Right cardiac atrium (tissue), 5 donors: ENCODE data around the gene LSM14A. TPM values are rescaled to one million over a fixed set of nuclear protein-coding genes. Genes with fewer than 3 reads are reported as not detected.
"Not testable (repeated sequence)": the region's sequence is repeated elsewhere in the genome, so short reads cannot be mapped to it uniquely, and the experiment has no call there.

ENCODE experiments used
- ATAC-seq, 2 donors: fragments of 200-7000 bp; cut with Tn5 transposase; one replicate each; pipeline versions ENCODE4 v1.8.0 to v1.9.1; 2020; ENCODE audit warnings: moderate library complexity in 2 of 2, mild to moderate bottlenecking in 1 of 2
- DNase-seq, 3 donors: peaks; one replicate each; pipeline ENCODE4 v3.0.0-alpha.2; 2020
- H3K27ac ChIP-seq: one replicate; pipeline ENCODE4 v1.5.1; 2013; ENCODE audit warnings: mild to moderate bottlenecking, low read length, control low read depth, moderate library complexity
- H3K27me3 ChIP-seq: one replicate; pipeline ENCODE4 v1.6.1; 2013; ENCODE audit not compliant: control insufficient read depth, insufficient read depth
- H3K4me1 ChIP-seq: one replicate; pipeline ENCODE4 v1.6.1; 2013; ENCODE audit warnings: low read length; ENCODE audit not compliant: control insufficient read depth, insufficient read depth
- H3K4me3 ChIP-seq: one replicate; pipeline ENCODE4 v1.5.1; 2013; ENCODE audit warnings: low read length, control low read depth
- H3K9me3 ChIP-seq: one replicate; pipeline ENCODE4 v1.6.1; 2013; ENCODE audit warnings: low read length; ENCODE audit not compliant: control insufficient read depth
- WGBS: extraction: QIAGEN DNeasy Blood & Tissue Kit; methylation state at CpG from one replicate; pipeline ENCODE4 v1.1.7; 2013; 5-methylcytosine and 5-hydroxymethylcytosine counted together
- intact Hi-C, 4 donors: fragments of 100-400 bp; cut with DNase I; formaldehyde crosslinking; loops; one replicate each; pipeline versions ENCODE4 v1.11.0 to v1.14.0; 2022 to 2023
- polyA plus RNA-seq: library from polyadenylated mRNA; stranded (reverse); fragments of 200-250 nt; gene quantifications from one replicate; pipeline ENCODE4 v1.2.3, GENCODE V29; 2013
- total RNA-seq, 4 donors: library from RNA; stranded (reverse); fragmentation: NEBNext Ultra II Directional; extraction: Animal tissue kit (Norgen Biotek cat#: 25700); gene quantifications; one replicate each; pipeline ENCODE4 v1.2.1, GENCODE V29; 2021
- donor health status: healthy with polysubstance abuse.
- donor health status: DM: no; HTN: yes; CAD: no.
- donor health status: DM: no; HTN: no; CAD: no.
- donor health status: DM: no; HTN: yes; CAD: no; lungs with severe emphysema.
- donor health status: DM: yes; HTN: yes; CAD: no.

Gene LSM14A
- total and polyA plus RNA-seq, 5 donors, result 50.7 to 91.4 (median 78.2) TPM

DNA sequence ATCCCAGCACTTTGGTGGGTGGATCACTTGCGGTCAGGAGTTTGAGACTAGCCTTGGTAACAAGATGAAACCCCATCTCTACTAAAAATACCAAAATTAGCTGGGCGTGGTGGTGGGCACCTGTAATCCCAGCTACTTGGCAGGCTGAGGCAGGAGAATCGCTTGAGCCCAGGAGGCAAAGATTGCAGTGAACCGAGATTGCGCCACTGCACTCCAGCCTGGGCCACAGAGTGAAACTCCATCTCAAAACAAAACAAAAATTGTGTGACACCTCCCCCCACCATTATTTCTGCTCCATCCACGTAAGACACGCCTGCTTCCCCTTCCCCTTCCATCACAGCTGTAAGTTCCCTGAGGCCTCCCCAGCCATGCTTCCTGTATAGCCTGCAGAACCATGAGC is 13.3 kb upstream of the LSM14A start:
- not testable (repeated sequence) for ATAC-seq, DNase-seq
- WGBS, result 83% methylated on average over 7 of the region's 7 CpGs

DNA sequence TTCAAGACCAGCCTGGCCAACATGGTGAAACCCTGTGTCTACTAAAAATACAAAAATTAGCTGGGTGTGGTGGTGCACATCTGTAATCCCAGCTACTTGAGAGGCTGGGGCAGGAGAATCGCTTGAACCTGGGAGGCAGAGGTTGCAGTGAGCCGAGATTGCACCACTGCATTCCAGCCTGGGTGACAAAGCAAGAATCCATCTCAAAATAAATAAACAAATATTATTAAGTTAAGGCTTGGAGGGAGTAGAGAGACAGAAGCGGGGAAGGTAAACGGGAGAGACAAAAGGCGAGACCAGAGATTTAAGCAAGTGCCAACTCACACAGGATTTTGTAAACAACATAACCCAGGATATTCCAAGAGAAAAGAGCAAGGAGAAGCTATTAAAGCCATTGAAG is 12.8 kb upstream of the LSM14A start:
- H3K27ac ChIP-seq, H3K4me3 ChIP-seq, intact Hi-C loops, H3K27me3 ChIP-seq, ATAC-seq, DNase-seq, H3K9me3 ChIP-seq, H3K4me1 ChIP-seq: not testable (repeated sequence)
- WGBS, result 91% methylated on average over 5 of the region's 5 CpGs

More for the DNA sequence above, 13.3 kb upstream of the LSM14A start:
- H3K9me3 ChIP-seq, H3K4me3 ChIP-seq, H3K27ac ChIP-seq, H3K4me1 ChIP-seq, intact Hi-C loops, H3K27me3 ChIP-seq: not testable (repeated sequence)

DNA sequence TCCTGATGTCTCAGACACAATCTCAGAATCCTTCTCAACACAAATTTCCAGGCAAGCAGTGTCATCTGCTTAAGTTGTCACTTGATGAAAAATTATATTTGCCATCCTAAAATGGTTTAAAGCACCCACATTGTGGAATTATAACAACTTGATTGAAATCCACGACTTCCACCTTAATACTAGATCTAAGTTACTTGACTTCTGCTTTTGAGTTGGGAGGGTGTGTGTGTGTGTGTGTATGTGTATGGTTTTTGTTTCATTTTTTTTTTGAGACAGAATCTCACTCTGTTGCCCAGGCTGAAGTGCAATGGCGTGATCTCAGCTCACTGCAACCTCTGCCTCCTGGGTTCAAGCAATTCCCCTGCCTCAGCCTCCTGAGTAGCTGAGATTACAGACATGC is 10.4 kb upstream of the LSM14A start:
- H3K27me3 ChIP-seq, ATAC-seq, intact Hi-C loops, H3K4me1 ChIP-seq, H3K4me3 ChIP-seq, H3K27ac ChIP-seq, H3K9me3 ChIP-seq, DNase-seq: not testable (repeated sequence)
- 80% methylated on average over 2 of the region's 2 CpGs for WGBS

DNA sequence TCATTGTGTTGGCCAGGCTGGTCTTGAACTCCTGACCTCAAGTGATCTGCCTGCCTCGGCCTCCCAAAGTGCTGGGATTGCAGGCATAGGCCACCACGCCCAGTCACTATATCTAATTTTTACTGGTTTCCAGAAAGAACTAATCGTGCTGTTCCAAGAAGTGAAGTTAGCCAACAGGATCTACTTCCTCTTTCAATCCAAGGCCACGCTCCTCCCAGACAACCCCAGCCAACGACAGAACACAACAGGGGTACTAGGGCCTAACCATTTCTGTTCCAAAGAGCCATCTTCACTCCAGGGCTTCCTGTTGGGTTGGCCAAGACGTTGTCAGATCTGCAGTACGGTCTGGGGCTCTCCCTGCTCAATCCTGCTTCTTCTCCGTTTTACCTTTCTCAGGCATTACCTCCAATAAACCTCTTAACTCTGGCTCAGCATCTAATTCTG is 7.0 kb upstream of the LSM14A start:
- no peak overlapping the region for H3K4me3 ChIP-seq
- intact Hi-C loops, result no loop called here
- no peaks in the 10 kb centered on the region for H3K27me3 ChIP-seq
- no peak overlapping the region for H3K27ac ChIP-seq
- DNase-seq (peak in 1 of 3 donors; percentile 19), ATAC-seq (peak in 1 of 2 donors; percentile 31)
- H3K4me1 ChIP-seq, result no peaks in the 10 kb centered on the region
- no peaks in the 10 kb centered on the region for H3K9me3 ChIP-seq
- 70% methylated on average over 8 of the region's 8 CpGs for WGBS

DNA sequence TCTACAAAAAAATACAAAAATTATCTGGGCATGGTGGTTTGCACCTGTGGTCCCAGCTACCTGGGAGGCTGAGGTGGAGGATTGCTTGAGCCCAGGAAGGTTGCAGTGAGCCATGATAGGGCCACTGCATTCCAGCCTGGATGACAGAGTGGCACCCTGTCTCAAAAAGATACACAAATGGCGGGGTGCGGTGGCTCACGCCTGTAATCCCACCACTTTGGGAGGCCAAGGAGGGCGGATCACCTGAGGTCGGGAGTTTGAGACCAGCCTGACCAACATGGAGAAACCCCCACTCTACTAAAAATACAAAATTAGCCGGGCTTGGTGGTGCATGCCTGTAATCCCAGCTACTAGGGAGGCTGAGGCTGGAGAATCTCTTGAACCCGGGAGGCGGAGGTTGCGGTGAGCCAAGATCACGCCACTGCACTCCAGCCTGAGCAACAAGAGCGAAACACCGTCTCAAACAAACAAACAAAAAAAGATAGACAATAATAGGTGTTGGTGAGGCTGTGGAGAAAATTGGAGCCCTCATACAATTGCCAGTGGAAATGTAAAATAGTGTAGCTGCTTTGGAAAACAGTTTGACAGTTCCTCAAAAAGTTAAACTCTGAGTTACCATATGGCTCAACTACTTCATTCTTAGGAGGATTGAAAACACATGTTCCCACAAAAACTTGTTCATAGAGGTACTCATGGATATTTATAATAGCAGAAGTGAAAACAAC is 2.7 kb upstream of the LSM14A start:
- intact Hi-C loops, H3K9me3 ChIP-seq, H3K4me3 ChIP-seq, H3K4me1 ChIP-seq, DNase-seq, H3K27ac ChIP-seq, H3K27me3 ChIP-seq, ATAC-seq: not testable (repeated sequence)
- WGBS, result 97% methylated on average over 12 of the region's 12 CpGs

DNA sequence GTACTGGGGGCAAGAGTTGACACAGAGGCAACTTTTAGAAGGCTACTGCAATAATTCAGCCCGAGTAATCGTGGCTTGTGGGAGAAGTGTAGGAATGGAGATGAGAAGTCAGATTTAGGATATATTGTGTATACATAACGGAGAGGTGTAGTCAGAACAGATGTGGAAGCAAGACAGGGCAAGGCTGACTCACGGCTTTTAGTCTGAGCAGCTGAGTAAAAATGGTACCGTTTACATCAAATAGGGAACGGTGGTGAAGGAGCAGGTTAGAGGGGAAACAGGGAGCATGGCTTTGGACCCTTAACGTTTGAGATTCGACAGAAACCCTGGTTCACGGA is 796 bp upstream of the LSM14A start:
- H3K27ac ChIP-seq, result peak overlapping the region; percentile 91
- H3K4me3 ChIP-seq, result peak overlapping the region; percentile 85
- intact Hi-C loops, result no loop called here
- no peaks in the 10 kb centered on the region for H3K9me3 ChIP-seq
- 30% methylated on average over 9 of the region's 9 CpGs for WGBS
- DNase-seq, result no peak
- no peaks in the 10 kb centered on the region for H3K27me3 ChIP-seq
- peaks cover 4% of the 10 kb centered on the region for H3K4me1 ChIP-seq
- ATAC-seq, result peak in 1 of 2 donors; percentile 17

DNA sequence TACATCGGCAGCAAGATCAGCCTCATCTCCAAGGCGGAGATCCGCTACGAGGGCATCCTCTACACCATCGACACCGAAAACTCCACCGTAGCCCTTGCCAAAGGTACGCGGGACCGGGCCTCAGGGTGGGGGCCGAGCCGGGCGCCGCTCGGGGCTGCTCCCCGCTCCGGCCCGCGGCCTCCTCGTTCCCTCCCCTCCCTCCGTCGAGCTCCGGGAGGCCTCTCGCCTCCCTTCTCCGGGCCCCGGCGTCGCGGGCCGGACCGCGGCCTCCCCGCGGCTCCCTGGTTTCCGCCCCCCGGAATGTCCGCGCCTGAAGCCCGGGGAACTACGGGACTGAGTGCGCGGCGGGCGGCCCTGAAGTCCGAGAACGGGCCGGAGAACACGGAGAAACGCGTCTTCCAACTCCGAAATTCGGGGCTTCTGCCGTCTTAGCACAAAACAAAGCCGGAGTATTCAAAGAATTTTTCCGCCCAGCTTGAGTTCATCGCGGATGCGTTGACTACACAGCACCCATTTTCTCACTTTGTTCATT is 423 bp downstream of the LSM14A start:
- peaks cover 7% of the 10 kb centered on the region for H3K4me1 ChIP-seq
- intact Hi-C loops, result no loop called here
- no peak for DNase-seq

DNA sequence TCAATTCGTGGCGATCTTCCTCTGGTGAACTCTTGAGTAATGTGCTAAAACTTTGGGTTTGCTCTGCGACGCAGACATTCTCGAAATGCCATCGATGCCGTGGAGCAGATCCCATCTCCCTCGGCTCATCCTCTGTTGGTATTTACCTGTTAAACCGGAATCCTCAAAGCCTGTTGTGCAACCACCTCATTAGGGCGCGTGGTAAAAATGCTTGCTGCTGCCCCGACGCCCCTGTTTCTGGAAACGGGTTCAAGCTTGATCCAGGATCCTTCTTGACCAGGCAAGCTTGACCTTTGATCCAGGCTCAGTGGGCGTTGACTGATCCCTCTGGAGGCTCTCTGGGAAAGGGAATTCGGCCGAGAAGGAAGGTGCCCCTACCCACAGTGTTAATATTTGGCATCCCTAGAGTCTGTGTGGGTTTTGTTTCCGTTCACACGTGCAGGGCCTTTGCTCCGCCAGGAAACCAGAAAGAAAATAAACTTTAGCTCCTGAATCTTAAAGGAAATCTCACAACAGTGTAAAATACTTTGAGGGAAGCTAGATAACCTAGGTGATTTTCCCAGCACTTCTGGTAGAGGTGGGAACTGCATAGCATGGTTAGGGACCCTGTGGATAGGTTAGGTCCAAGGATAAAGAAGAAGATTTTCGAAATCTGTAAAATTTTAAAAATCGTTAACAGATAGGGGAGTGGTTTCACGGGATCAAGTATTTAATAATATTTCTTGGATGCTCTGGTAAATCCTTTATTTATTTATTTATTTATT is 1.1 kb downstream of the LSM14A start:
- peak in 2 of 3 donors; percentile 43 to 72 for DNase-seq
- peak; percentile 15 to 41 for ATAC-seq
- Histone ChIP-seq H3K27me3 (no peaks in the 10 kb centered on the region), H3K9me3 (no peaks in the 10 kb centered on the region), H3K4me1 (peaks cover 8% of the 10 kb centered on the region), H3K27ac (peak overlapping the region; percentile 96), H3K4me3 (peak overlapping the region; percentile 85)
- intact Hi-C loops, result no loop called here
- WGBS, result 2% methylated on average over 23 of the region's 23 CpGs

More for the DNA sequence above, 423 bp downstream of the LSM14A start:
- no peaks in the 10 kb centered on the region for H3K9me3 ChIP-seq
- peak; percentile 61 to 66 for ATAC-seq
- peak overlapping the region; percentile 85 for H3K4me3 ChIP-seq
- under 1% methylated on average over 58 of the region's 58 CpGs for WGBS
- H3K27ac ChIP-seq, result peak overlapping the region; percentile 96
- no peaks in the 10 kb centered on the region for H3K27me3 ChIP-seq

DNA sequence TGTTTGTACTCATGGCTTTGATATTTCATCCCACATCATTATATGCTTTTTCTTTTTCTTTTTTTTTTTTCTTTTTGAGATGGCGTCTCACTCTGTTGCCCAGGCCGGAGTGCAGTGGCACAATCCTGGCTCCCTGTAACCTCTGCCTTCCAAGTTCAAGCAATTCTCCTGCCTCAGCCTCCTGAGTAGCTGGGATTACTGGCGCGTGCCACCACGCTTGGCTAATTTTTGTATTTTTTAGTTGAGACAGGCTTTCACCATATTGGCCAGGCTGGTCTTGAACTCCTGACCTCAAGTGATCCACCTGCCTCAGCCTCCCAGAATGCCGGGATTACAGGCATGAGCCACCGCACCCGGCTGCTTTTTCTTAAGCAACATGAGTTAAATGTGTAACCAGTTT is 2.9 kb downstream of the LSM14A start:
- DNase-seq, H3K27me3 ChIP-seq, H3K9me3 ChIP-seq, H3K4me3 ChIP-seq, intact Hi-C loops, H3K4me1 ChIP-seq, ATAC-seq, H3K27ac ChIP-seq: not testable (repeated sequence)
- 78% methylated on average over 8 of the region's 8 CpGs for WGBS

DNA sequence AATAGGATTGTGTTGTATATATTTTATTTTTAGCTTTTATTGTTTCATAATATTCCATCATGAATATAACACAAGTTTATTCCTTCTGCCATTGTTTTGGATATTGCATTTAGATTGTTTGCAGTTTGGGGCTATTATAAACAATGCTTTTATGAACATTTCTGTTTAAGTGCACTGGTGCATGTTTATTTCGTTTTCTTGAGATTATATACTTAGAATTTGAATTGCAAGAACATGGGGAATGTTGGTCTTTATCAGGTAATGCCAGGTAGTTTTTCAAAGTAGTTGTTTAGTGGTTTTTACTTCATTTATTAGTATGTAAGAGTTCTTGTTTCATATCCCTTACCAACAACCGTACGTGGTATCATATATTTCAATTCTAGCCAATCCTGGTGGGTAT is 4.3 kb downstream of the LSM14A start:
- no peaks in the 10 kb centered on the region for H3K9me3 ChIP-seq
- peaks cover 14% of the 10 kb centered on the region for H3K4me1 ChIP-seq
- intact Hi-C loops, result no loop called here
- no peak for DNase-seq
- no peak for ATAC-seq
- H3K27ac ChIP-seq, result no peak overlapping the region
- H3K4me3 ChIP-seq, result no peak overlapping the region
- 36% methylated on average over 3 of the region's 3 CpGs for WGBS
- no peaks in the 10 kb centered on the region for H3K27me3 ChIP-seq

DNA sequence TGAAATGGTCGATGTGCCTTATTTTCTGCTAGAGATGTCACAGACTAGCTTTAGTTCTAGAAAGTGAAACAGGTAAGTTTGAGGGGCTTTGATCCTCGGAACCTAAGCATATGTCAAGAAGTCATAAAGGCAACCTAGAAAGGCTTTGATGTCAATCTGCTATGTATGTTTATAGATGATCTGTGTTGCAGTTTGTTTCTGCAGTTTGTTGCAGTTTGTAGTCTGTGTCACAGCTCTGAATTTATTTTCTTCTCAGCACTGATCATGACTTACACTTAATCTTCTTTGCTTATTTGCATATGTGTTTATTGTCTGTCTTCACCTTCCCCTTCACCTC is 5.9 kb downstream of the LSM14A start:
- ATAC-seq (no peak), DNase-seq (no peak)
- Histone ChIP-seq H3K27me3 (no peaks in the 10 kb centered on the region), H3K9me3 (no peaks in the 10 kb centered on the region), H3K4me1 (peaks cover 17% of the 10 kb centered on the region), H3K27ac (no peak overlapping the region), H3K4me3 (no peak overlapping the region)
- intact Hi-C loops, result no loop called here
- WGBS, result 63% methylated on average over 2 of the region's 2 CpGs
